ENCODE results near the gene GRN. TPM values are rescaled to one million over a fixed set of nuclear protein-coding genes. Genes with fewer than 3 reads are reported as not detected.

GRN gene
- total RNA-seq, 1 experiment from 2014 or later, result 127 TPM

- H3K27me3 Mint-ChIP-seq (ENCODE audit: low read depth), result peaks cover 55% of the 10 kb centered on the region
- H3K4me3 Mint-ChIP-seq, result peak overlapping the region; percentile 68 to 85; a peak in 4 of 5 replicates
- Histone ChIP-seq H3K79me1 (ENCODE audit: insufficient read depth, low read depth, low read length, poor library complexity, severe bottlenecking) (no peaks in the 10 kb centered on the region), H2BK120ac (ENCODE audit: low read depth, low read length, poor library complexity, severe bottlenecking) (no peak overlapping the region), H3K14ac (ENCODE audit: insufficient read depth, low read length) (no peak overlapping the region), H3K9ac (ENCODE audit: extremely low read depth, insufficient read length, low read length) (no peak overlapping the region), H3T11ph (ENCODE audit: low read length) (no peak overlapping the region), H3K23ac (ENCODE audit: insufficient read length, low read depth, low read length) (no peak overlapping the region), H2AFZ (ENCODE audit: low read length) (no peak overlapping the region), H4K5ac (ENCODE audit: insufficient read length, low read depth, low read length) (no peak overlapping the region), H2BK12ac (ENCODE audit: insufficient read length, low read depth, low read length) (no peak overlapping the region), H2BK5ac (ENCODE audit: insufficient read length, low read length) (no peak overlapping the region), H3K27me3 (ENCODE audit: insufficient read depth, low read length) (peaks cover 14% of the 10 kb centered on the region; the same call in 1 of the 2 replicates), H3K27ac (ENCODE audit: insufficient read length, low read depth, low read length) (no peak overlapping the region), H2AK5ac (ENCODE audit: insufficient read length, low read length) (no peak overlapping the region), H2BK15ac (ENCODE audit: low read depth, low read length) (no peak overlapping the region), H4K20me1 (ENCODE audit: control insufficient read depth, insufficient read depth, insufficient read length) (no peaks in the 10 kb centered on the region), H3K4ac (ENCODE audit: low read depth, low read length) (no peak overlapping the region), H3K9me3 (ENCODE audit: control insufficient read depth, low read depth, low read length) (no peaks in the 10 kb centered on the region), H4K8ac (replicated peaks; ENCODE audit: insufficient read length, low read depth, low read length) (no peak overlapping the region), H3K23me2 (ENCODE audit: insufficient read length, low read depth, low read length, poor library complexity, severe bottlenecking) (peaks cover 16% of the 10 kb centered on the region), H3K18ac (ENCODE audit: insufficient read length, low read depth, low read length) (no peak overlapping the region), H2BK20ac (ENCODE audit: low read depth, low read length, poor library complexity, severe bottlenecking) (no peak overlapping the region), H3K79me2 (ENCODE audit: insufficient read depth, low read length) (no peaks in the 10 kb centered on the region), H3K56ac (ENCODE audit: insufficient read length, low read depth, low read length) (no peak overlapping the region), H3K4me2 (ENCODE audit: insufficient read depth, insufficient read length, low read length) (peak overlapping the region; percentile 62), H3K4me1 (ENCODE audit: insufficient read depth, low read length) (no peaks in the 10 kb centered on the region), H4K91ac (ENCODE audit: insufficient read length, low read depth, low read length) (no peak overlapping the region)
- H3K27ac Mint-ChIP-seq, result no peak overlapping the region; a peak in 1 of 7 replicates
- H3K9me3 Mint-ChIP-seq, result no peaks in the 10 kb centered on the region
- no peaks in the 10 kb centered on the region for H3K36me3 Mint-ChIP-seq (ENCODE audit: insufficient read depth in 1 of 3, low read depth in 3 of 3)
- no peak for TF ChIP-seq CTCF (conservative IDR thresholded peaks at IDR 0.05)
- DNase-seq, result no peak
- WGBS (ENCODE audit: extremely low coverage, insufficient read length, low lambda C conversion rate), result no CpG with 5 or more reads among the region's 10 CpGs
- peaks cover 11 to 22% of the 10 kb centered on the region in 2 experiments for H3K4me1 Mint-ChIP-seq
Observed at GRCh38 chr17:44386182-44386525, 41.1 kb downstream of the GRN start.

All from H9 (cell line).